Measurements from ENCODE around the gene RSBN1.

Gene RSBN1

GRCh38 chr1:113850127-113850796 is 38.0 kb upstream of the RSBN1 start:
- no peak for FAIRE-seq
- TF ChIP-seq POLR2AphosphoS5 (IDR thresholded peaks at IDR 0.05; ENCODE audit: low read depth, low read length) (no peak), TAF1 (IDR thresholded peaks at IDR 0.05; ENCODE audit: borderline replicate concordance, low read depth, low read length) (no peak), POLR2A (IDR thresholded peaks at IDR 0.05; ENCODE audit: low read depth, low read length) (no peak)
- no peak for DNase-seq (ENCODE audit: insufficient read length)

GRCh38 chr1:113849072-113849471 is 36.8 kb upstream of the RSBN1 start:
- FAIRE-seq (no peak), DNase-seq (ENCODE audit: insufficient read length) (no peak)
- TF ChIP-seq TAF1 (IDR thresholded peaks at IDR 0.05; ENCODE audit: borderline replicate concordance, low read depth, low read length) (no peak), POLR2A (IDR thresholded peaks at IDR 0.05; ENCODE audit: low read depth, low read length) (no peak), POLR2AphosphoS5 (IDR thresholded peaks at IDR 0.05; ENCODE audit: low read depth, low read length) (no peak)

- FAIRE-seq: no peak
- DNase-seq (ENCODE audit: insufficient read length): no peak
- TF ChIP-seq POLR2A (IDR thresholded peaks at IDR 0.05; ENCODE audit: low read depth, low read length) (no peak), TAF1 (IDR thresholded peaks at IDR 0.05; ENCODE audit: borderline replicate concordance, low read depth, low read length) (no peak), POLR2AphosphoS5 (IDR thresholded peaks at IDR 0.05; ENCODE audit: low read depth, low read length) (no peak)
Measured at GRCh38 chr1:113846391-113847035, 34.2 kb upstream of the RSBN1 start.

GRCh38 chr1:113836534-113836933 is 24.3 kb upstream of the RSBN1 start:
- FAIRE-seq (no peak), DNase-seq (ENCODE audit: insufficient read length) (no peak)
- no peak for TF ChIP-seq POLR2A (IDR thresholded peaks at IDR 0.05; ENCODE audit: low read depth, low read length)
- no peak for TF ChIP-seq POLR2AphosphoS5 (IDR thresholded peaks at IDR 0.05; ENCODE audit: low read depth, low read length)
- TF ChIP-seq TAF1 (IDR thresholded peaks at IDR 0.05; ENCODE audit: borderline replicate concordance, low read depth, low read length): no peak

GRCh38 chr1:113835686-113836290 is 23.5 kb upstream of the RSBN1 start:
- FAIRE-seq (no peak), DNase-seq (ENCODE audit: insufficient read length) (no peak)
- TF ChIP-seq TAF1 (IDR thresholded peaks at IDR 0.05; ENCODE audit: borderline replicate concordance, low read depth, low read length) (no peak), POLR2AphosphoS5 (IDR thresholded peaks at IDR 0.05; ENCODE audit: low read depth, low read length) (no peak), POLR2A (IDR thresholded peaks at IDR 0.05; ENCODE audit: low read depth, low read length) (no peak)

GRCh38 chr1:113834716-113835115 is 22.4 kb upstream of the RSBN1 start:
- DNase-seq (ENCODE audit: insufficient read length) (no peak), FAIRE-seq (no peak)
- TF ChIP-seq POLR2A (IDR thresholded peaks at IDR 0.05; ENCODE audit: low read depth, low read length): no peak
- no peak for TF ChIP-seq POLR2AphosphoS5 (IDR thresholded peaks at IDR 0.05; ENCODE audit: low read depth, low read length)
- TF ChIP-seq TAF1 (IDR thresholded peaks at IDR 0.05; ENCODE audit: borderline replicate concordance, low read depth, low read length): no peak

- FAIRE-seq: no peak
- TF ChIP-seq TAF1 (IDR thresholded peaks at IDR 0.05; ENCODE audit: borderline replicate concordance, low read depth, low read length) (no peak), POLR2AphosphoS5 (IDR thresholded peaks at IDR 0.05; ENCODE audit: low read depth, low read length) (no peak), POLR2A (IDR thresholded peaks at IDR 0.05; ENCODE audit: low read depth, low read length) (no peak)
- DNase-seq (ENCODE audit: insufficient read length): no peak
Measured at GRCh38 chr1:113830039-113830438, 17.8 kb upstream of the RSBN1 start.

GRCh38 chr1:113821916-113822315 is 9.6 kb upstream of the RSBN1 start:
- no peak for FAIRE-seq

GRCh38 chr1:113818578-113818977 is 6.3 kb upstream of the RSBN1 start:
- no peak for FAIRE-seq
- no peak for DNase-seq (ENCODE audit: insufficient read length)
- TF ChIP-seq TAF1 (IDR thresholded peaks at IDR 0.05; ENCODE audit: borderline replicate concordance, low read depth, low read length): no peak
- no peak for TF ChIP-seq POLR2A (IDR thresholded peaks at IDR 0.05; ENCODE audit: low read depth, low read length)
- TF ChIP-seq POLR2AphosphoS5 (IDR thresholded peaks at IDR 0.05; ENCODE audit: low read depth, low read length): no peak

More at GRCh38 chr1:113821916-113822315, 9.6 kb upstream of the RSBN1 start:
- DNase-seq (ENCODE audit: insufficient read length): no peak
- TF ChIP-seq POLR2AphosphoS5 (IDR thresholded peaks at IDR 0.05; ENCODE audit: low read depth, low read length): no peak
- TF ChIP-seq TAF1 (IDR thresholded peaks at IDR 0.05; ENCODE audit: borderline replicate concordance, low read depth, low read length): no peak
- no peak for TF ChIP-seq POLR2A (IDR thresholded peaks at IDR 0.05; ENCODE audit: low read depth, low read length)

GRCh38 chr1:113813218-113813617 is 942 bp upstream of the RSBN1 start:
- FAIRE-seq (no peak), DNase-seq (ENCODE audit: insufficient read length) (no peak)
- no peak for TF ChIP-seq POLR2AphosphoS5 (IDR thresholded peaks at IDR 0.05; ENCODE audit: low read depth, low read length)
- no peak for TF ChIP-seq TAF1 (IDR thresholded peaks at IDR 0.05; ENCODE audit: borderline replicate concordance, low read depth, low read length)
- no peak for TF ChIP-seq POLR2A (IDR thresholded peaks at IDR 0.05; ENCODE audit: low read depth, low read length)

GRCh38 chr1:113812661-113813135 is 422 bp upstream of the RSBN1 start:
- TF ChIP-seq TAF1 (IDR thresholded peaks at IDR 0.05; ENCODE audit: borderline replicate concordance, low read depth, low read length) (no peak), POLR2AphosphoS5 (IDR thresholded peaks at IDR 0.05; ENCODE audit: low read depth, low read length) (no peak), POLR2A (IDR thresholded peaks at IDR 0.05; ENCODE audit: low read depth, low read length) (no peak)
- FAIRE-seq: no peak
- no peak for DNase-seq (ENCODE audit: insufficient read length)
